Endothelial cell of umbilical vein (primary cell): ENCODE results near the gene SSPN. TPM values are rescaled to one million over a fixed set of nuclear protein-coding genes. Genes with fewer than 3 reads are reported as not detected.

ENCODE experiments used
- BruUV-seq: library from RNA; stranded (reverse); fragments of 400-500 nt; replicated peaks from 2 replicates; lab custom pipeline; 2021; lab: Mats Ljungman, UMichigan
- CTCF ChIA-PET: fragments of 300-600, 350-600 bp; sonication (Branson Sonifier 250); formaldehyde crosslinking; loops from one replicate; lab custom pipeline; 2021; ENCODE audit warnings: antibody characterized with exemption, inconsistent platforms; lab: Charles Lee
- POLR2A ChIA-PET: fragments of 300-600, 350-600 bp; sonication (Branson Sonifier 250); formaldehyde crosslinking; loops from one replicate; lab custom pipeline; 2021; ENCODE audit warnings: antibody characterized with exemption, inconsistent platforms; lab: Charles Lee
- DNase-seq: peaks from one replicate; pipeline ENCODE4 v3.0.0-alpha.2; 2011; ENCODE audit warnings: low read depth, low spot score
- FAIRE-seq: peaks from 2 replicates; lab custom pipeline; 2011; peaks lifted over from hg19 to GRCh38; lab: Jason Lieb, UNC
- H2AFZ ChIP-seq: 2 replicates; pipeline ENCODE4 v1.6.0; 2012; ENCODE audit warnings: low read depth, low read length, control low read depth, inconsistent platforms
- H3K27ac ChIP-seq: 2 replicates; pipeline ENCODE4 v1.5.1; 2011; ENCODE audit warnings: low read depth, mild to moderate bottlenecking, control low read depth, low read length, moderate library complexity; ENCODE audit not compliant: insufficient read depth
- H3K27me3 ChIP-seq, 2 experiments: 2 replicates each; pipeline versions ENCODE4 v1.6.0 to v1.6.1; 2011; ENCODE audit warnings: low read length in 2 of 2, mixed read lengths in 1 of 2; ENCODE audit not compliant: control insufficient read depth in 2 of 2, insufficient read depth in 2 of 2
- H3K36me3 ChIP-seq, 2 experiments: 2 replicates in 1 of 2; 3 replicates in 1 of 2; pipeline ENCODE4 v1.5.1; 2011; ENCODE audit warnings: low read length in 2 of 2, mild to moderate bottlenecking in 1 of 2, moderate library complexity in 1 of 2; ENCODE audit not compliant: control insufficient read depth in 2 of 2, insufficient read depth in 2 of 2; ENCODE audit errors: extremely low read depth in 1 of 2
- H3K4me1 ChIP-seq: 3 replicates; pipeline ENCODE4 v1.5.1; 2011; ENCODE audit warnings: mild to moderate bottlenecking, low read length; ENCODE audit not compliant: control insufficient read depth, insufficient read depth; ENCODE audit errors: extremely low read depth
- H3K4me2 ChIP-seq: 2 replicates; pipeline ENCODE4 v1.6.1; 2011; ENCODE audit warnings: low read length, control low read depth, mixed read lengths; ENCODE audit not compliant: insufficient read depth
- H3K4me3 ChIP-seq, 3 experiments: fragments of 200-600 bp in 1 of 3; sonication (generic), shearing (Covaris generic) in 1 of 3; replicated peaks in 1 of 3; 2 replicates each; pipeline ENCODE4 v1.5.1; 2011 to 2016; ENCODE audit warnings: control low read depth in 3 of 3, low read length in 3 of 3, mild to moderate bottlenecking in 2 of 3, inconsistent platforms in 1 of 3, low read depth in 1 of 3, moderate library complexity in 1 of 3; ENCODE audit not compliant: insufficient read depth in 1 of 3
- H3K79me2 ChIP-seq: 2 replicates; pipeline ENCODE4 v1.6.0; 2012; ENCODE audit warnings: low read length, inconsistent platforms; ENCODE audit not compliant: control insufficient read depth, insufficient read depth
- H3K9ac ChIP-seq: replicated peaks from 2 replicates; pipeline ENCODE3; 2011; ENCODE audit warnings: low read length, control low read depth; ENCODE audit not compliant: insufficient read depth; ENCODE audit errors: extremely low read depth
- H3K9me1 ChIP-seq: replicated peaks from 3 replicates; pipeline ENCODE4 v1.6.0; 2011; ENCODE audit warnings: mild to moderate bottlenecking, low read length; ENCODE audit not compliant: control insufficient read depth, insufficient read depth; ENCODE audit errors: extremely low read depth
- H3K9me3 ChIP-seq: replicated peaks from 2 replicates; pipeline ENCODE4 v1.5.1; 2012; ENCODE audit warnings: low read length, inconsistent platforms; ENCODE audit not compliant: control insufficient read depth, insufficient read depth
- H4K20me1 ChIP-seq: replicated peaks from 2 replicates; pipeline ENCODE3; 2011; ENCODE audit warnings: mild to moderate bottlenecking, low read length; ENCODE audit not compliant: control insufficient read depth, insufficient read depth; ENCODE audit errors: extremely low read depth
- CTCF ChIP-seq, 2 donors: IDR thresholded peaks; 1 replicate in 1 of 2; 2 replicates in 1 of 2; pipeline ENCODE4 v1.5.1; 2011; ENCODE audit warnings: low read length in 2 of 2, mild to moderate bottlenecking in 2 of 2, moderate library complexity in 2 of 2, control low read depth in 1 of 2, inconsistent platforms in 1 of 2, low read depth in 1 of 2; ENCODE audit not compliant: insufficient read depth in 1 of 2; ENCODE audit errors: extremely low read depth in 1 of 2
- EZH2 ChIP-seq: IDR thresholded peaks from 2 replicates; pipeline ENCODE4 v1.6.1; 2012; ENCODE audit warnings: borderline replicate concordance, low read depth, mild to moderate bottlenecking, moderate library complexity, low read length, inconsistent platforms; ENCODE audit not compliant: severe bottlenecking
- FOS ChIP-seq: IDR thresholded peaks from 2 replicates; pipeline ENCODE4 v1.6.1; 2011; ENCODE audit warnings: mild to moderate bottlenecking, low read length, moderate library complexity, borderline replicate concordance; ENCODE audit not compliant: insufficient read depth
- GATA2 ChIP-seq: IDR thresholded peaks from 2 replicates; pipeline ENCODE4 v1.7.0; 2011; ENCODE audit warnings: low read depth, mild to moderate bottlenecking, moderate library complexity, mixed read lengths, low read length; ENCODE audit not compliant: insufficient read length, insufficient read depth
- JUN ChIP-seq: IDR thresholded peaks from 2 replicates; pipeline ENCODE4 v1.6.1; 2011; ENCODE audit warnings: borderline replicate concordance, low read depth; ENCODE audit not compliant: insufficient read length, insufficient read depth
- MAX ChIP-seq: IDR thresholded peaks from 2 replicates; pipeline ENCODE4 v1.6.1; 2011; ENCODE audit not compliant: insufficient read depth, insufficient read length
- MYC ChIP-seq: IDR thresholded peaks from one replicate; pipeline ENCODE4 v1.6.1; 2011; ENCODE audit warnings: mild to moderate bottlenecking, low read depth, low read length
- POLR2A ChIP-seq: IDR thresholded peaks from 2 replicates; pipeline ENCODE4 v1.6.1; 2012; ENCODE audit warnings: low read depth, mild to moderate bottlenecking, control low read depth, low read length
- POLR2AphosphoS5 ChIP-seq: IDR thresholded peaks from 2 replicates; pipeline ENCODE4 v1.6.1; 2012; ENCODE audit warnings: low read depth, mild to moderate bottlenecking, control low read depth, low read length, moderate library complexity; ENCODE audit not compliant: insufficient read depth
- dilution Hi-C: fragments of 300-500 bp; cut with MboI; formaldehyde crosslinking; loops from one replicate; pipeline ENCODE4 v1.15.0; 2019; ENCODE audit warnings: low sequenced_read_pairs; ENCODE audit not compliant: extremely low pct_ligation_motif_present
- intact Hi-C: fragments of 100-400 bp; cut with micrococcal nuclease; formaldehyde crosslinking; loops from one replicate; pipeline ENCODE4 v1.10.0; 2022
- polyA plus RNA-seq, 4 experiments: library from polyadenylated mRNA; depleted of rRNA in 3 of 4; stranded (reverse) in 3 of 4; unstranded in 1 of 4; fragments of >200 nt; gene quantifications; 2 replicates each; pipeline versions ENCODE4 v1.2.1 to v1.2.3, GENCODE V29; 2011 to 2012; ENCODE audit warnings: missing spikeins in 1 of 4
- total RNA-seq: library from RNA; stranded (reverse); gene quantifications from 2 replicates; pipeline ENCODE4 v1.2.3, GENCODE V29; 2021

Gene SSPN
- total and polyA plus RNA-seq, 2 donors (not counting 3 experiments of a cell fraction or from before 2014, with no cell fraction given) = 1.3 to 2.1 TPM

GRCh38 chr12:26275313-26276131, 80.1 kb downstream of the SSPN start:
- no peaks in the 10 kb centered on the region for H3K9me3 ChIP-seq
- FAIRE-seq (peak; percentile 61), DNase-seq (no peak)
- H3K4me2 ChIP-seq = no peak overlapping the region
- no peaks in the 10 kb centered on the region for H4K20me1 ChIP-seq
- H3K79me2 ChIP-seq = no peaks in the 10 kb centered on the region
- intact Hi-C loops = loop anchor here (10.0 kb wide), 1 partner anchor 419 kb away; no protein-coding TSS in a partner anchor
- H2AFZ ChIP-seq = peak overlapping the region; percentile 77
- no TSS peak for BruUV-seq
- H3K4me1 ChIP-seq = peaks cover 34% of the 10 kb centered on the region
- H3K27ac ChIP-seq = peak overlapping the region; percentile 93
- dilution Hi-C loops = no loop called here
- POLR2A ChIA-PET = interaction anchor here (0.7 kb wide), 1 partner anchor 420 kb away, joined by 5 read pairs; no protein-coding TSS in a partner anchor
- no peak overlapping the region for H3K4me3 ChIP-seq
- H3K9me1 ChIP-seq = no peaks in the 10 kb centered on the region
- no peak for TF ChIP-seq CTCF (IDR thresholded peaks at IDR 0.05; ENCODE audit: extremely low read depth in 1 of 2, insufficient read depth in 1 of 2, low read depth in 1 of 2, low read length in 2 of 2)
- no peak for TF ChIP-seq POLR2AphosphoS5
- no peak for TF ChIP-seq POLR2A
- TF ChIP-seq MAX = no peak
- no peak for TF ChIP-seq FOS
- no peak for TF ChIP-seq JUN
- TF ChIP-seq GATA2 = no peak
- TF ChIP-seq MYC = no peak
- no peak for TF ChIP-seq EZH2
- CTCF ChIA-PET = interaction anchor here (0.7 to 1.1 kb wide), 2 partner anchors 49 to 103 kb away, joined by 3 read pairs; no protein-coding TSS in a partner anchor
- no peaks in the 10 kb centered on the region for H3K27me3 ChIP-seq
- peak overlapping the region; percentile 57 for H3K9ac ChIP-seq
- no peaks in the 10 kb centered on the region for H3K36me3 ChIP-seq
